K562 (cell line): ENCODE data around the gene URI1. TPM values are rescaled to one million over a fixed set of nuclear protein-coding genes. Genes with fewer than 3 reads are reported as not detected.

ENCODE experiments used
- EP300 ChIP-seq: IDR thresholded peaks from 2 replicates; pipeline ENCODE4 v1.6.1; 2012; ENCODE audit warnings: low read length, improper control_type of control experiment
- GTF2E2 ChIP-seq: fragments of 200-800 bp; sonication (Bioruptor generic); IDR thresholded peaks from 2 replicates; pipeline ENCODE4 v1.6.1; 2016; ENCODE audit warnings: missing genetic modification characterization, missing compliant biosample characterization
- MXI1 ChIP-seq: IDR thresholded peaks from 2 replicates; pipeline ENCODE4 v1.6.1; 2011; ENCODE audit warnings: low read depth, mild to moderate bottlenecking, improper control_type of control experiment, low read length
- SMARCE1 ChIP-seq: fragments of 450-650 bp; IDR thresholded peaks from 2 replicates; pipeline ENCODE4 v1.7.1; 2016; ENCODE audit warnings: mild to moderate bottlenecking
- TAL1 ChIP-seq: fragments of 450-650 bp; IDR thresholded peaks from 2 replicates; pipeline ENCODE4 v1.6.1; 2016; ENCODE audit warnings: mild to moderate bottlenecking
- TCF3 ChIP-seq: sonication (generic); formaldehyde crosslinking; IDR thresholded peaks from 2 replicates; pipeline ENCODE4 v1.4.0; 2020; ENCODE audit warnings: mild to moderate bottlenecking, missing genetic modification reagents
- ZBTB8A ChIP-seq: fragments of 450-650 bp; IDR thresholded peaks from 2 replicates; pipeline ENCODE4 v1.6.1; 2018; ENCODE audit warnings: mild to moderate bottlenecking, moderate library complexity; ENCODE audit not compliant: partially characterized antibody
- ZNF12 ChIP-seq: sonication (generic); formaldehyde crosslinking; IDR thresholded peaks from 2 replicates; pipeline ENCODE4 v1.4.0; 2020; ENCODE audit warnings: mild to moderate bottlenecking, missing genetic modification reagents
- ZNF140 ChIP-seq: fragments of 250-450 bp; sonication (Bioruptor Pico); IDR thresholded peaks from 2 replicates; pipeline ENCODE4 v1.8.0; 2021; ENCODE audit warnings: moderate library complexity, mild to moderate bottlenecking, inconsistent platforms
- ZNF232 ChIP-seq: sonication (generic); formaldehyde crosslinking; IDR thresholded peaks from 2 replicates; pipeline ENCODE4 v1.8.0; 2022; ENCODE audit warnings: mild to moderate bottlenecking, missing genetic modification reagents
- ZNF583 ChIP-seq: fragments of 250-450 bp; sonication (Bioruptor Pico); IDR thresholded peaks from 2 replicates; pipeline ENCODE4 v1.4.0; 2020
- ZNF79 ChIP-seq: fragments of 250-450 bp; sonication (Bioruptor Pico); IDR thresholded peaks from 2 replicates; pipeline ENCODE4 v1.4.0; 2020; ENCODE audit warnings: low read depth, mild to moderate bottlenecking, moderate library complexity
- polyA plus RNA-seq, 8 experiments: library from polyadenylated mRNA; depleted of rRNA in 4 of 8; stranded (reverse) in 5 of 8; unstranded in 3 of 8; fragments of >200 nt; fragmentation: Nextera tagmentation in 2 of 8; fragmentation: Illumina TruSeq in 1 of 8; extraction: Ambion mirVana in 2 of 8; extraction: Trizol in 1 of 8; gene quantifications; 2 replicates each; pipeline versions ENCODE4 v1.2.1 to v1.2.3, GENCODE V29; 2011 to 2014; ENCODE audit warnings: inconsistent platforms in 1 of 8, missing spikeins in 1 of 8
- total RNA-seq, 7 experiments: library from RNA; depleted of rRNA in 6 of 7; stranded (reverse); fragments of >200 nt in 6 of 7; fragmentation: Illumina TruSeq in 2 of 7; extraction: Trizol in 2 of 7; gene quantifications; 2 replicates each; pipeline versions ENCODE4 v1.2.1 to v1.2.3, GENCODE V29; 2011 to 2021; ENCODE audit warnings: low replicate concordance in 1 of 7
- TF ChIP-seq, protein P1 (sequence below): fragments of 450-650 bp; IDR thresholded peaks from 2 replicates; pipeline ENCODE4 v1.6.1; 2016; ENCODE audit warnings: borderline replicate concordance
- TF ChIP-seq, protein P2 (sequence below): sonication (generic); formaldehyde crosslinking; IDR thresholded peaks from 2 replicates; pipeline ENCODE4 v1.8.0; 2022; ENCODE audit warnings: mild to moderate bottlenecking, missing genetic modification reagents
- TF ChIP-seq, protein P3 (sequence below): IDR thresholded peaks from 2 replicates; pipeline ENCODE4 v1.6.1; 2011; ENCODE audit warnings: borderline replicate concordance, low read depth, mild to moderate bottlenecking, moderate library complexity, low read length; ENCODE audit not compliant: insufficient read depth, poor library complexity, severe bottlenecking
- TF ChIP-seq, protein P4 (sequence below): fragments of 150-350 bp; conservative IDR thresholded peaks from 2 replicates; pipeline ENCODE4 v1.6.1; 2014; ENCODE audit warnings: low read length
- TF ChIP-seq, protein P5 (sequence below): fragments of 250-450 bp; sonication (Bioruptor Pico); IDR thresholded peaks from 2 replicates; pipeline ENCODE4 v1.5.0; 2021; ENCODE audit warnings: mild to moderate bottlenecking, borderline replicate concordance
- TF ChIP-seq, protein P6 (sequence below): sonication (generic); formaldehyde crosslinking; IDR thresholded peaks from 2 replicates; pipeline ENCODE4 v1.8.0; 2022; ENCODE audit warnings: mild to moderate bottlenecking, missing genetic modification reagents

The URI1 gene
- total and polyA plus RNA-seq, 9 of the 15 experiments (the other 6 are each of a cell fraction or from before 2014, with no cell fraction given) = 16.9 to 87.4 (median 63.9) TPM

DNA sequence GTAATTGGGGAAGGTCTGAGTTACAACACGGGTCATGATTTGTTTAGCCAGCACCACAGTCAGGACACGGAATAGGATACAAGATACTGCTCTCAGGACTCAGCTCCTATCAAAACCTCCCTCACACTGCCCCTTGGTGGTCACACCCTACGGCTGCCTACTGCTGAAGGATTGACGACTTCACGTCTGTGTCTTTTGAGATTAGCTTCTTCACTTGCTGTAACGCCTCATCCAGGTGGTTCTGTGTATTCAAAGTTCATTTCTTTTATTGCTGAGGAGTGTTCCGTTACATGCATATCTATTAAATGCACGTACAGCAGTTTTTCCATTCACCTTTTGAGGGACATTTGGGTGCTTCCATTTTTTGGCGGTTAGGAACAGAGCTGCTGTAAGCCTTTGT, 46.3 kb downstream of the URI1 start (continued):
- TF ChIP-seq, protein P1, sequence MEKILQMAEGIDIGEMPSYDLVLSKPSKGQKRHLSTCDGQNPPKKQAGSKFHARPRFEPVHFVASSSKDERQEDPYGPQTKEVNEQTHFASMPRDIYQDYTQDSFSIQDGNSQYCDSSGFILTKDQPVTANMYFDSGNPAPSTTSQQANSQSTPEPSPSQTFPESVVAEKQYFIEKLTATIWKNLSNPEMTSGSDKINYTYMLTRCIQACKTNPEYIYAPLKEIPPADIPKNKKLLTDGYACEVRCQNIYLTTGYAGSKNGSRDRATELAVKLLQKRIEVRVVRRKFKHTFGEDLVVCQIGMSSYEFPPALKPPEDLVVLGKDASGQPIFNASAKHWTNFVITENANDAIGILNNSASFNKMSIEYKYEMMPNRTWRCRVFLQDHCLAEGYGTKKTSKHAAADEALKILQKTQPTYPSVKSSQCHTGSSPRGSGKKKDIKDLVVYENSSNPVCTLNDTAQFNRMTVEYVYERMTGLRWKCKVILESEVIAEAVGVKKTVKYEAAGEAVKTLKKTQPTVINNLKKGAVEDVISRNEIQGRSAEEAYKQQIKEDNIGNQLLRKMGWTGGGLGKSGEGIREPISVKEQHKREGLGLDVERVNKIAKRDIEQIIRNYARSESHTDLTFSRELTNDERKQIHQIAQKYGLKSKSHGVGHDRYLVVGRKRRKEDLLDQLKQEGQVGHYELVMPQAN = no peak
- TF ChIP-seq TAL1 = peak; percentile 78
- TF ChIP-seq, protein P2, sequence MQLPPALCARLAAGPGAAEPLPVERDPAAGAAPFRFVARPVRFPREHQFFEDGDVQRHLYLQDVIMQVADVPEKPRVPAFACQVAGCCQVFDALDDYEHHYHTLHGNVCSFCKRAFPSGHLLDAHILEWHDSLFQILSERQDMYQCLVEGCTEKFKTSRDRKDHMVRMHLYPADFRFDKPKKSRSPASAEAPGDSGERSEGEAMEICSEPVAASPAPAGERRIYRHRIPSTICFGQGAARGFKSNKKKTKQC = no peak
- TF ChIP-seq ZNF12 (CRISPR knock-in tag) = no peak
- TF ChIP-seq ZNF583 (CRISPR knock-in tag) = no peak
- peak; percentile 92 for TF ChIP-seq TCF3 (CRISPR knock-in tag)
- TF ChIP-seq, protein P3, sequence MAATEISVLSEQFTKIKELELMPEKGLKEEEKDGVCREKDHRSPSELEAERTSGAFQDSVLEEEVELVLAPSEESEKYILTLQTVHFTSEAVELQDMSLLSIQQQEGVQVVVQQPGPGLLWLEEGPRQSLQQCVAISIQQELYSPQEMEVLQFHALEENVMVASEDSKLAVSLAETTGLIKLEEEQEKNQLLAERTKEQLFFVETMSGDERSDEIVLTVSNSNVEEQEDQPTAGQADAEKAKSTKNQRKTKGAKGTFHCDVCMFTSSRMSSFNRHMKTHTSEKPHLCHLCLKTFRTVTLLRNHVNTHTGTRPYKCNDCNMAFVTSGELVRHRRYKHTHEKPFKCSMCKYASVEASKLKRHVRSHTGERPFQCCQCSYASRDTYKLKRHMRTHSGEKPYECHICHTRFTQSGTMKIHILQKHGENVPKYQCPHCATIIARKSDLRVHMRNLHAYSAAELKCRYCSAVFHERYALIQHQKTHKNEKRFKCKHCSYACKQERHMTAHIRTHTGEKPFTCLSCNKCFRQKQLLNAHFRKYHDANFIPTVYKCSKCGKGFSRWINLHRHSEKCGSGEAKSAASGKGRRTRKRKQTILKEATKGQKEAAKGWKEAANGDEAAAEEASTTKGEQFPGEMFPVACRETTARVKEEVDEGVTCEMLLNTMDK = peak; percentile 46
- TF ChIP-seq, protein P4, sequence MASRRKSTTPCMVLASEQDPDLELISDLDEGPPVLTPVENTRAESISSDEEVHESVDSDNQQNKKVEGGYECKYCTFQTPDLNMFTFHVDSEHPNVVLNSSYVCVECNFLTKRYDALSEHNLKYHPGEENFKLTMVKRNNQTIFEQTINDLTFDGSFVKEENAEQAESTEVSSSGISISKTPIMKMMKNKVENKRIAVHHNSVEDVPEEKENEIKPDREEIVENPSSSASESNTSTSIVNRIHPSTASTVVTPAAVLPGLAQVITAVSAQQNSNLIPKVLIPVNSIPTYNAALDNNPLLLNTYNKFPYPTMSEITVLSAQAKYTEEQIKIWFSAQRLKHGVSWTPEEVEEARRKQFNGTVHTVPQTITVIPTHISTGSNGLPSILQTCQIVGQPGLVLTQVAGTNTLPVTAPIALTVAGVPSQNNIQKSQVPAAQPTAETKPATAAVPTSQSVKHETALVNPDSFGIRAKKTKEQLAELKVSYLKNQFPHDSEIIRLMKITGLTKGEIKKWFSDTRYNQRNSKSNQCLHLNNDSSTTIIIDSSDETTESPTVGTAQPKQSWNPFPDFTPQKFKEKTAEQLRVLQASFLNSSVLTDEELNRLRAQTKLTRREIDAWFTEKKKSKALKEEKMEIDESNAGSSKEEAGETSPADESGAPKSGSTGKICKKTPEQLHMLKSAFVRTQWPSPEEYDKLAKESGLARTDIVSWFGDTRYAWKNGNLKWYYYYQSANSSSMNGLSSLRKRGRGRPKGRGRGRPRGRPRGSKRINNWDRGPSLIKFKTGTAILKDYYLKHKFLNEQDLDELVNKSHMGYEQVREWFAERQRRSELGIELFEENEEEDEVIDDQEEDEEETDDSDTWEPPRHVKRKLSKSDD = no peak
- no peak for TF ChIP-seq ZNF140 (CRISPR knock-in tag)
- TF ChIP-seq ZBTB8A = no peak
- no peak for TF ChIP-seq ZNF79
- TF ChIP-seq, protein P5, sequence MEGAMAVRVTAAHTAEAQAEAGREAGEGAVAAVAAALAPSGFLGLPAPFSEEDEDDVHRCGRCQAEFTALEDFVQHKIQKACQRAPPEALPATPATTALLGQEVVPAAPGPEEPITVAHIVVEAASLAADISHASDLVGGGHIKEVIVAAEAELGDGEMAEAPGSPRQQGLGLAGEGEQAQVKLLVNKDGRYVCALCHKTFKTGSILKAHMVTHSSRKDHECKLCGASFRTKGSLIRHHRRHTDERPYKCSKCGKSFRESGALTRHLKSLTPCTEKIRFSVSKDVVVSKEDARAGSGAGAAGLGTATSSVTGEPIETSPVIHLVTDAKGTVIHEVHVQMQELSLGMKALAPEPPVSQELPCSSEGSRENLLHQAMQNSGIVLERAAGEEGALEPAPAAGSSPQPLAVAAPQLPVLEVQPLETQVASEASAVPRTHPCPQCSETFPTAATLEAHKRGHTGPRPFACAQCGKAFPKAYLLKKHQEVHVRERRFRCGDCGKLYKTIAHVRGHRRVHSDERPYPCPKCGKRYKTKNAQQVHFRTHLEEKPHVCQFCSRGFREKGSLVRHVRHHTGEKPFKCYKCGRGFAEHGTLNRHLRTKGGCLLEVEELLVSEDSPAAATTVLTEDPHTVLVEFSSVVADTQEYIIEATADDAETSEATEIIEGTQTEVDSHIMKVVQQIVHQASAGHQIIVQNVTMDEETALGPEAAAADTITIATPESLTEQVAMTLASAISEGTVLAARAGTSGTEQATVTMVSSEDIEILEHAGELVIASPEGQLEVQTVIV (CRISPR knock-in tag) = no peak
- peak; percentile 44; the same call in 1 of the 2 replicates for TF ChIP-seq SMARCE1
- peak; percentile 42; the same call in 1 of the 2 replicates for TF ChIP-seq EP300
- TF ChIP-seq MXI1 = no peak
- TF ChIP-seq ZNF232 (CRISPR knock-in tag) = no peak
- TF ChIP-seq, protein P6, sequence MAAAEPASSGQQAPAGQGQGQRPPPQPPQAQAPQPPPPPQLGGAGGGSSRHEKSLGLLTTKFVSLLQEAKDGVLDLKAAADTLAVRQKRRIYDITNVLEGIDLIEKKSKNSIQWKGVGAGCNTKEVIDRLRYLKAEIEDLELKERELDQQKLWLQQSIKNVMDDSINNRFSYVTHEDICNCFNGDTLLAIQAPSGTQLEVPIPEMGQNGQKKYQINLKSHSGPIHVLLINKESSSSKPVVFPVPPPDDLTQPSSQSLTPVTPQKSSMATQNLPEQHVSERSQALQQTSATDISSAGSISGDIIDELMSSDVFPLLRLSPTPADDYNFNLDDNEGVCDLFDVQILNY (CRISPR knock-in tag) = no peak
- TF ChIP-seq GTF2E2 = no peak
